ENCODE data around the gene LUC7L3.
A peak's percentile ranks its signal among the peaks of the same experiment; 100 is the strongest.

The LUC7L3 gene

DNA sequence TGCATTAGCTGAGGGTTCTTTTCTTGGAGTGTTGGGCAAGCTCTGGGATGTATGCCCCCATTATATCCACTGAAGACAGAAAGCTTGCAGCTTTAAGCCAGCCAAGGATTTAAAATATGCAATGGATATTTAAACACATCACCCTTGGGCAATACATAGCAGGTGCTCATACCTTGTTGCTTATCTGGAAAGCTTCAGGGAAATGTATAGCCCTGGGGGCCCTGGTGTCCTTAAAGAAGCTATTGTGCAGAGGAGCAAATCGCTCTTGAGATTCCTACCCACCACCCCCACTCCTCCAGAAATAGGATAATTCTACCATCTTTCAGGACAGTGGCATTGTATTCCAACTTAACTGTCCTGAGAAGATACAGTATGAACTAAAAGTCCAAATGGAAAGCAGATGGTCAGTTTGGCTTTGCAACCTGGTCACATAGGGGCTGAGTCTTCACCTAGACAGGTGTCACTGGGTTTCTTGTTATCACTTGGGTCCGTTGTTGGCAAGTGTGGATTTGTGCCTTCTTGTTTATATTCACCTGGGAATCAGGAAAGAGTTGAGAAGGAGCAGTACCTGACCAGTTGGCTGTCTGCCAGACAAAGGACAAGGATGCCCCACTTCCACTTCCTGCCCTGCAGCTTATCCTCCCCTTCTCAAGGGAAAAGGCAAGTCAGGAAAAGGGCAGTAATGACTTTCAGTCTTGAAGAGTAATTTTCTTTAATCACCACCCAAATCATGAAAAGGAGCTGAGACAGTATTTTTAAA lies 44.5 kb downstream of the LUC7L3 start:
- DNase-seq, result no peak

DNA sequence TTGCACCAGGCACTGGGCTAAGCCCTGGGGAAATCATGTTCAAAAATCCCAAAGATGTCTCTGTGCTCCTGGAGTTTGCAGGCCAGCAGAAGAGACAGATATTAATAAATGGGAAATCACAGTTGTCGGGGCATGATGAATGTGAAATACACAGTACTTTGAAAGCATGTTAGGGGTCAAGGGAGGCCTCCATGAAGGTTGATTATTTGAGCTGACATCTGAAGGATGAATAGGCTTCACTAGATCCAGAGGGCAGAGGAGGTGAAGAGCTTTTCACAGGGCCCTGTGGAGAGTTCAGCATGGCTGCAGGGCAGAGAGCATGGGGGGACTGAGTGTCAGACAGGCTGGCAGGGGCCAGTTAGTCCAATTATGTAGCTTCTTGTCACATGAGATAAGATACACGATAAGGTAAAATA lies 45.3 kb downstream of the LUC7L3 start:
- DNase-seq, result no peak

DNA sequence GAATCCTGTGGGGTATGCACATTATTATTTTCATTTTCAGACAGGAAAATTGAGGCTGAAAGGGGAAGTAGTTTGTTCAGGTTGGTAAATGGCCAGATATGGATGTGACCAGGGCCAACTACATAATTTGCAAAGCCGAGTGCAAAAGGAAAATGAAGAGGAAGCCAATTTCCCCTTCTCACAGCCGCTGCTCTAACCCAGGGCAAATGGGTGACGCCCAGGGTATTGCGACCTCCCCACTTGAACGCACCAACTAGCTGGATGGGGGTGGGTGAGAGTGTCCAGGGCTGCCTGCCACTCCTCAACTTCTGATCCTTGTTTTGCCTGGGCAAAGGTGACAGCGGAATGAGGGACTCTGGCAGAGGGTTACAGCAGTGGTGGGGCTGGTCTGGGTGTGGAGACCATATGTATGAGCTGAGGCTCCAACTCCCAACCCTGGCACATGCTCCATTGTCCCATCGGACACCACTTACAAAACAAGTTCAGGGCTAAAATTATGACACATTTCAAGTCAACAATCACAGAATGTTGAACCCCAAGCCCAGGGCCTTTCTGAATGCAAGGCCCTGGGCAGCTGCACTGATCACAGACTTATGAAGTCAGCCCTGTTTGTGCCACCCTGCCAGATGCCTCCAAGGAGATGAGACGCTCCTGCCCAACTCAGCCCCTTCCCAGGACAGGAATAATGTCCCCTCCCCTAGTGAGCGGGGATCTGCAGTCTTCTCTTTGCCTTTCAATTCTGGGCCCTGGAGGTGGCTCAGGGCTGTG lies 46.2 kb downstream of the LUC7L3 start:
- no peak for DNase-seq

DNA sequence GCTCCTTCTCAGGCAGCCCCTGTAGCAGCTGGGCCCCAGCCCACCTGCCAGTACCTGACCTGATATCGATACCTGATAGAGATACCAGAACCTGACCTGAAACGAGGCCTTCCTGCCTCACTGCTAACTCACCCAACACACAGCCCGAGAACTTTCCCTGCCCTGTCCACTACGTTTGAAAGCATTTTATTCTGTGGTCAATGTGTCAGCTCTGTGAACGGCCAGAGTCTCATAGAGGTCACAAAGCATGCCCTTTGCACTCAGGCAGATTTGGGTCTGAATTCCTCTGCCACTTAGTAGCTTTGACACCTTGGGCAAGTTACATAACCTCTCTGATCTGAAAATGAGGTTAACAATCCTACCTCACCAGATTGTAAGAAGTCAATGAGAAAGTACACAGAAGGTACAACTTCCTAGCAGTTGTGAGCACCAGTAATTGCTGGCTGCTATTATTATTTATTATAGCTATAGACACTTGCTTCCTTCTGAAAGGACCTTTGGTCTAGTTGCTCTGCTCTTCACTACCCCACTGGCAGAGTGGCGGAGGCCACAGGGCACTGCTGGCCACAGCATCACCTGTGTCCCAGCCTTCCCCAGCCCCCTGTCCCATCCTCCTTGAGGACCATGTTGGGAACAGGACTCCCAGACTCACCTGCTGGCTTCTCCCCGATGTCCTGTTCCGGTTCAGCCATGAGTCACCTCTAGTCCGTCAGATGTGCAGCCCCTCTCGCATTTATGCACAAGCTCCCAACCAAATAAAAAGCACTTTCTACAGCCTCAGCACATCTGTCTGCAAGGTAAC lies 47.0 kb downstream of the LUC7L3 start:
- DNase-seq, result no peak

DNA sequence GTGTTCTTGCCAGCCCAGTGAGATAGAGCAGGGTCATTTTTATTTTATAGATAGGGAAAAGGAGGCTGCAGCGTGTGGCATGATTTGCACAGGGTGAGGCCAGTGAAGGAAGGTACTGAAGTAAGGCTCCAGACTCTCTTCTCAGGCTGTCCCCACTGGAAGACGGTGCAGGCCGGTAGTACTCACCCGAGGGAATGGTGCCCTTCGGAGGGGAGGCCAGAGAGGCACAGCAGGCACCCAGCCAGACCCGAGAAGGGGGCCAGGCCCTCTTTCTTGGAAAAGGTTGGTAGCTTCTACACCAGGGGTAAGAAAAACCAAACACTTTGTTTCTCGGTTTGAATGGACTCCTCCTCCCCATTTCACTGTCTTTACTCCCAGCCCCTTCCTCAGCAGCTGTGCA lies 47.6 kb downstream of the LUC7L3 start:
- DNase-seq, result no peak

DNA sequence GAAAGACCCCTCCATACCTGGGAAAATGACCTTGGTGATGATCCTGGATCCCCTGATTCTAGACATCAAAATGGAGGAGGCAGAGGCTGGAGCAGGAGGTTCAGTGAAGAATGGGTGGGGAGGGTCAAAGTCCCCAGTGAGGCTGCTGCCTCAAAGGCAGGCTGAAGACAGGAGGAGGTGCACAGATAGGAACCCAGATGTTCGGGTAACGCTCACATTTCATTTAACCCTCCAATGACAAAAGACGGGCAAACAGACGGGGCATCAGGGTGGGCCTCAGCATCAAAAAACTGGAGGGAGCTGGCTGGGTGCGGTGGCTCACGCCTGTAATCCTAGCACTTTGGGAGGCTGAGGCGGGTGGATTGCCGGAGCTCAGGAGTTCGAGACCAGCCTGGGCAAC lies 48.0 kb downstream of the LUC7L3 start, which contains the start of gene ANKRD40CL:
TSS of gene ANKRD40CL (minus strand) at position 73 of the 400 bp plus-strand sequence. CDS start 605 bp downstream, outside the sequence.
- no peak for DNase-seq

DNA sequence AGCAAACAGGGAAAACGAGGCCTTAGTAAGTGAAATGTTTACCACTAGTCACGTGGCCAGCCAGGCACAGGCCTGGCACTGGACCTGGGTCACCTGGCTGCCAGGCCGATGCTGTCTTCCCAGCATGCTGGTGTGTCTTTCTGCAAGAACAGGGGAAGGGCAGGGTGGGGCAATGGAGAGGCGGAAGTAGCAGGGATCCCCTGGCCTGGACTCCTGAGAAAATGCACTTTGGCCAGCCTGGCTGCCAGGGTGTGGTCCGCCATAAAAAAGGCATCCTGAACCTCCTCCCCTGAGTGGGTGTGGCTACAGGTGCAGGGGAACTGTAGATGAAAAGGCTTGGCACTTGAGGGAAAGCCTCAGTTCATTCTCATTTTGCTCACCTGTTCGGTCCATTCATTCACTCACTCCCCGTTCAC lies 49.0 kb downstream of the LUC7L3 start:
- DNase-seq, result no peak

DNA sequence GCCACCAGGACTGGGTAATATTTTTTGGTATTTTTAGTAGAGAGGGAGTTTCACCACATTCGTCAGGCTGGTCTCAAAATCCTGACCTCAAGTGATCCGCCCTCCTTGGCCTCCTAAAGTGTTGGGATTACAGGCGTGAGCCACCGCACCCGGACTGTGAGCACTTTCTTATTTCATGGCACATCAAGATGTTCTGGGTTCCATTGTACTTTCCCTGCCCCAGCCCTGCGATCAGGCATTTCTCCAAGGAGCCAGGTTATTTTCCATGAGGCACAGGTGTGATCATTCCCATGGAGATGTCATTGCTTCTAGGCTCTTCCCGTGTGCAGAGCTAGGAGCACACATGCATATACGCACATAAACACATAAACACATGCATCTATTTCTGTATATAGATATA lies 50.5 kb downstream of the LUC7L3 start:
- DNase-seq, result no peak

DNA sequence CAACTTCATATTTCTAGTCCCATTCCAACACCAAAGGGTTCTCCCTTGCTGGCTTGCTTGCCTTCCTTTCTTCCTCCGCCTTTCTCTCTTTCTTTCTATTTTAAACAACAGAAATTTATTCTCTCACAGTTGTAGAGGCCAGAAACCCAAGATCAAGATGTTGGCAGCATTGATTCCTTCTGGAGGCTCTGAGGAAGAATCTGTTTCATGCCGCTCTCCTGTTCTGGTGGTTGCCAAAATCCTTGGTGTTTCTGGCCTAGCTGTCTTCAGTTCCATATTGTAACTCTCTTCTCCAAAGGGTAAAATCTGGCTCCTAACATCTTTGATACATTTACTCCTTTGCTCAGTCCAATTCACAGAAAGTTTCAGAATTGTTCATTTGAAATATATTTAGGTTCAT lies 50.9 kb downstream of the LUC7L3 start:
- DNase-seq, result no peak

DNA sequence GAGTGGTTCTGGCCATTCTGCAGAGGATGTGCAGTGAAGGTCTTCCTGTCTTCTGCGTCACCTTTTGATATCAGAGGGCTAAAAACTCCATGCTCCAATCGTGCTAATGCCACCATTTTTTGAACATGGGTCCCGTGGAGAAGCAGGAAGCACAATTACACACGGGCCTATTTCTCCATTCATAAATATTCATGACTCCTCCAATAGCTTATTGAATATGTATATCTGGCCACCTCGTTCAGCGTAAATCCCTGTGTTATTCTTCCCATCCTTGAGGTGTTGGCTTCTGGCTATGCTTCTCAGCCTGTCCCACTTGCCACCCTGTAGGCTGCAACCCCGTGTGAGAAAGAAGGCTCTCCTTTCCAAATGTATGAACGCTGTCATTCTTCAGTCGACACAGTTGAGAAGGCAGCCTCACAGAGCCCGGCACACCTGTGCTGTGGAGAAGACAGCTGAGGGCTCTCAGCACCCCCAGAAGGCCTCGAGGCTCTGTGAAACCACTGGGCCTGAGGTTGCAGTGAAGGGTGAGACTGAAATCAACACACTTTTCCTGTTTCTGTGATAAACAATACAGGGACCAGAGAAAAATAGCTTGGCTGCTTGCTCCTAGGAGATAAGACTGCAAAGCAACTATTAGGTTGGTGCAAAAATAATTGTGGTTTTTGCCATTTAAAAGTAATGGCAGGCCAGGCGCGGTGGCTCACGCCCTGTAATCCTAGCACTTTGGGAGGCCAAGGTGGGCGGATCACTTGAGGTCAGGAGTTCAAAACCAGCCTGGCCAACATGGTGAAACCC lies 52.8 kb downstream of the LUC7L3 start:
- no peak for DNase-seq

DNA sequence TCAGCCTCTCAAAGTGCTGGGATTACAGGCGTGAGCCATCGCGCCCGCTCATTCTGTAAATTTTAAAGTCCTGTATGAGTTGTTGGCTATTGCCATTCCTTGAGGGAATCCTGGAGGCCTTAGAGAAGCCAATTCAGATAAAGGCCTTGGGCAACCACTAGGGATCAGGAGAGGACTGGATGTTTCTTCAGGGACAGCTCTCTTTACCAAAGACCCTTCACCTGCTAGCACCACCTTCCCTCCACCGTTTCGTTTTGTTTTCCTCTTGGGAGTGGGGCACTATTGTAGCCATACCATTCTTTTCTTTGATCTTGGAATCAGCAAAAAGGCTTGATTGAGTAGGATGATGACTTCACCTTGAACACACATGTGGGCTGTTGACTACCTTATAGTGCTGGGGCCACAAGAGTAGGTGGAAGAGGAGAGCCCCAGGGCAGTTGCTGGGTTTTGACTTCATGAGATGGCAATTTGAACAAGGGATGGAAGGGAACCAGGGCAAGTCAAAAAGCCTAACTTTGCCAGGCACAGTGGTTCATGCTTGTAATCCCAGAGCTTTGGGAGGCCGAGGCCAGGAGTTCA lies 54.9 kb downstream of the LUC7L3 start:
- no peak for DNase-seq

DNA sequence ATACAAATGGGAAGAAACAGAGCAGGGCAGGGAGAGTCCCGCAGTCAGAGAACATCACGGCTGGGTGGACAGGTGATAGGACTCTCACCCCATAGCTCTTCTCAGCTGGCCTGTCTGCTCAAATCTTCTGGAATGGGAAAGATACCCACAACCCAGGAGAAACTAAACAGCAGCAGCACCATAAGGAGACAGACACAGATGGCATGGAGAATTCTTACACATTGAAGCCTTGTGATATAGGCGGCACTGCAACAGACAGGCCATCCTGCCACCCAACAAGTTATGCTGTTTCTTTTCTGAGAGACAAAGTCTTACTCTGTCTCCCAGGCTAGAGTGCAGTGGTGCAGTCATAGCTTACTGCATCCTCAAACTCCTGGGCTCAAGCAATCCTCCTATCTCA lies 56.5 kb downstream of the LUC7L3 start:
- no peak for DNase-seq

DNA sequence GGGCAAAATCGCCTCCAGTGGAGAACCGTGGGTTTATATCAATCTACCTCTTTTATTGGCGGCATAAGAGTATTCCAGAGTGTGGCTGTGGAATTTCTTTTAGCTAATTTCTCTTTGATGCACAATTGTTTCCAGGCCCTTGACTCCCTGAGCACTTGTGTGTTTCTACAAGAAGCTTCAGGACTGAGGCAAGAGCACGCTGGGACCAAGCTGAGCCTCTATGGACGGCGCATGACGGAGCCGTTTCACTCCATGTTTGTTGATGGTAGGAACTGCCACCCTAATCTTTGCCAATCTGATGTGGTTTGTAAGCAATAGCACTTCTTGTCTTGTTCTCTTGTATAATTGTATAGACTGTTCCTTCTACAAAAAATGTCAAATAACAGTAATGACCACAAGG lies 59.1 kb downstream of the LUC7L3 start:
- no peak for DNase-seq

DNA sequence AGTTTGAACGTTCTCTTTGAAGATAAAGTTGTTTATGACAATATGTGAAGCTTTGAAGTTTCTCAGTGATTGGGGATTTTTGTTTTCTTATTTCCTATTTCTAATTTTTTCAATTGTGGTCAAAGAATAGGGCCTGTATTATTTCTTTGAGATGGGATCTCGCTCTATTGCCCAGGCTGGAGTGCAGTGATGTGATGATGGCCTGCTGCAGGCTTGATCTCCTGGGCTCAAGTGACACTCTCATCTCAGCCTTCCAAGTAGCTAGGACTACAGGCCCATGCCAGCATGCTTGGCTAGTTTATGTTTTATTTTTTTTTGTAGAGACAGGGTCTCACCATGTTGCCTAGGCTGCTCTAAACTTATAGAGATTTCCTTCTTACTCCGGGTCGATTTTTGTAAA lies 59.6 kb downstream of the LUC7L3 start:
- no peak for DNase-seq

DNA sequence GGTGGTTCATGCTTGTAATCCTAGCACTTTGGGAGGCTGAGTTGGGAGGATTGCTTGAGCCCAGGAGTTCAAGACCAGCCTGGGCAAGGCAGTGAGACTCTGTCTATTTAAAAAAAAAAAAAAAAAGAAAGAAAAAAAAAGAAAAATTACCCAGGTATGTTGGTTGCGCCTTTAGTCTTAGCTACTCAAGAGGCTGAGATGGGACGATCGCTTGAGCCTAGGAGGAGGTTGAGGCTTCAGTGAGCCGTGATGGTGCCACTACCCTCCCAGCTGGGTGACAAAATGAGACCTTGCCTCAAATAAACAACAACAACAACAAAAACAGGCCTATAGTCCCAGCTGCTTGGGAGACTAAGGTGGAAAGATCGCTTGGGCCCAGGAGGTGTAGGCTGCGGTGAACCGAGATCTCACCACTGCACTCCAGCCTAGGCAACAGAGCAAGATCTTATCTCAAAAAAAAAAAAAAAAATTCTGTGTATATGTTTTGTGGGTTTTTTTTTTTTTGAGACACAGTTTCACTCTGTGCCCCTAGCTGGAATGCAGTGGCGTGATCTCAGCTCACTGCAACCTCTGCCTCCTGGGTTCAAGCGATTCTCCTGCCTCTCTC lies 60.4 kb downstream of the LUC7L3 start:
- no peak for DNase-seq

DNA sequence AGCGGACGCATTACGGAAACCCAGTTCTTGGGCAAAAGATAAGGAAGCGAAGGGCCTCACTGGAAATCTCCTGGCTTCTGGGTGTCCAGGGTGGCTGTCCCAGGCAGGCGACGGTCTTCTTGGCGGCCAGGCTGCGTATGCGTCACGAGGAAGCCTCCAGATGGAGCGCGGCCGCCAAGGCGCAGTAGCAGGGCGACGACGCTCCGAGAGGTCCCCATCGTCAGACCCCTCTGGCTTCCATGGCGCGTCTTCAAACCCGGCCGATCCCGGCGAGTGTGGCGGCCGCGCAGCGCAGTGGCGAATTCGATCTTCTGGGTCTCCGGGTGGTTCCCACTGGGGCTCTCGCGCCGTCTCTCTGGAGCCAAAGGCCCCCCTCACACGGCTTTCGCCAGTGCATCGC lies 61.8 kb downstream of the LUC7L3 start:
- DNase-seq, result no peak

DNA sequence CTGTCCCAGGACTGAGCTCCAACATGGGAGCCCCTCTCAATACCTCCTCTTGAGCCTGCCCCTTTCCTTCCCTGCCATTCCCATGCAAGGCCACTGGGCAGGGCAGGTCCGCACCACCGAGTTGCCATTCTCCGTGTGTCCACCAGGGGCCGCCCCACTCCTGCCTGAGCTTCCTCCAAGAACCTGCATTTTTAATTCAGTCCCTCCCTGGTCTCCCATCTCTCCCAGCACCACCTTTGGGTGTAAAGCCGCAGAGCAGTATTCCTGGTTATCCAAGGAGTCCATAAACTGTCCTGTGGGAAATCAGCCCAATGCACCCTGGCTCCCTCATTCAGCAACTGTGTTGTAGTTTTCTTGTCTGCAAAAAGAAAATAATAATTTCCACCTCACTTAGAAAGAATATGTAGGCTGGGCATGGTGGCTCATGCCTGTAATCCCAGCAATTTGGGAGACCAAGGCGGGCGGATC lies 63.8 kb downstream of the LUC7L3 start:
- DNase-seq, result peak; percentile 91

DNA sequence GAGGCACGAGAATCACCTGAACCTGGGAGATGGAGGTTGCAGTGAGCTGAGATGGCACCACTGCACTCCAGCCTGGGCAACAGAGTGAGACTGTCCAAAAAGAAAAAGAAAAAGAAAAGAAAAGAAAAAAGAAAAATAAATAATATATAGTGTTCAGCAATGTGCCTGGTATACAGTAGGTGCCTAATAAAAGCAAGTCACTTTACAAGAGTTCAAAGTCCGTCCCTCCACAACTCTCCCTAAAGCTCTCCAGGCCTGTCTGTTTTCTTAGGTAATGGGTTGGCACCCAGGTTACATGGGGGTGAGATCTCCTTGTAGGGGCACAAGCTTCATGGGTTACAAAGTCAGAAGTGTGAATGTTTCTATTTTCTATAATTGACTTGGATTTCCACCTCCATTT lies 64.5 kb downstream of the LUC7L3 start:
- no peak for DNase-seq

DNA sequence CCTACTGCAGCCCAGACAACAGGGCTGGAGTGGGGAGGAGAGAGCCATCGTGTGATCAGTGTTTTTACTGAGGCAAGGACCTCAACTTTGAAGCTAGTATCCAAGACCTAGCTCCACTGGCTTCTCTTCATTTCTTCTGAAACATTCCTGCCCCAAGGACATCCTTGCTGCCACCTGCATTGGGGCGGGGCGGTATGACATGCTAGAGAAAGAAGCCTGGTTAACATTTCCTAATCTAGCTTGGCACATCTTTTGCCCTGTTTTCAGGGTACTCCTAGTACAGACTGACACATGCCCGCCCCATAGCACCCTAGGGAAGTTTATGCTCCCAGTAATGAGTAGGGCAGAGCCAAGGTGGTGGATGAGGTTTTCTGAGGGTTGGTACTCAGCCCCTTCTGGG lies 65.7 kb downstream of the LUC7L3 start:
- no peak for DNase-seq

DNA sequence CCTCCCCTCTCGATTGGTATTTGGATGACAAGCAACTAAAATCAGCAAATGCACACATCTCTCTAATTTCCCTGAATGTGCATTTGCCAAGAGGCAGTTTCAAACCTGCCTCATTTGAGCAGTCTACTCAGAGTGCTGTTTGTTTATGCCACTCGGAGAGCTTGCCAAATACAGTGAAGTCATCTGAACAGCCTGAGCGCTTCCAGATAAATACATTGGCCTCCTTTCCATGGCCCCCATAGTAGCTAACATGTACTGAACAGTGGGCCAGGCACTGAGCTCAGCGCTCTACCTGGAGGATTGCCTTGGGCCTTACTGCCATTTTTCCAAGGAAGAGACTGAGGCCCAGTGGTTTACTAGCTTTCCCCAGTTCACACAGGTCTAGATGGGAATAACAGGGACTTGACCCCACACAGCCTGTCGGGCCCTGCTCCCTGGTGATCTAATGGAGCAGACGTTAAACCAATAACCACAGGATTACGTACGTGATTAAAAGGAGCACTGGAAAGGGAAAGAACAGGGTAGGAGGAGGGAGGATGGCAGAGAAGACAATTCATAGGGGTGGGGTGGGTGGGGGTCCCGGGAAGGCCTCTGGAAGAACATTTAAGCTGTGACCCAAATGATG lies 66.7 kb downstream of the LUC7L3 start:
- DNase-seq, result peak; percentile 65

DNA sequence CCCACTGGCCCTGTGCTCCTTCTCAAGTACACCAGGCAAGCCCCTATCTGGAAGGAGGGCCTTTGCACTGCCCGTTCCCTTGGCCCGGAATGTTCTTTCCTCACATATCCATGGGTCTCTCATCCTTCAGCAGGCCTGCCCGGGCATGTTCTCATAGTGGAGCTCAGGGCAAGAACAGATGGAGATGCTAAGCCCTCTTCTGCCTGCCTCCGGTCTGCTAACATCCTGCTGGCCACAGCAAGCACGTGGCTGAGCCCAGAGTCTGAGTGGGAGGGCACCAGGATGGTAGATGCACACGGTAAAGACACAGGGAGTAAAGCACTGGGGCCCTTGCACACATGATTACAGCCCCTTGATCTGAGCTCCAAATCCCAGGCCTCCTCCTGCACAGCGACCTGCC lies 67.7 kb downstream of the LUC7L3 start:
- no peak for DNase-seq

Measured in right hindlimb (tissue), 1 donor.